Keratinocyte (primary cell): ENCODE data around the gene POLR2J3. TPM values are rescaled to one million over a fixed set of nuclear protein-coding genes. Genes with fewer than 3 reads are reported as not detected.
"Not testable (repeated sequence)": the region's sequence is repeated elsewhere in the genome, so short reads cannot be mapped to it uniquely, and the experiment has no call there.

Experiments used
- DNase-seq: peaks from one replicate; pipeline ENCODE4 v3.0.0-alpha.2; 2011; ENCODE audit warnings: low read depth, missing footprints, low spot score
- FAIRE-seq: peaks from 2 replicates; lab custom pipeline; 2011; peaks lifted over from hg19 to GRCh38; lab: Jason Lieb, UNC
- H2AFZ ChIP-seq: 2 replicates; pipeline ENCODE4 v1.6.0; 2012; ENCODE audit warnings: low read length, control low read depth, inconsistent platforms; ENCODE audit not compliant: control insufficient read depth
- H3K27ac ChIP-seq: 2 replicates; pipeline ENCODE4 v1.5.1; 2011; ENCODE audit warnings: low read length; ENCODE audit not compliant: control insufficient read depth, insufficient read depth
- H3K27me3 ChIP-seq: 3 replicates; pipeline ENCODE4 v1.6.0; 2011; ENCODE audit warnings: low read length; ENCODE audit not compliant: control insufficient read depth, insufficient read depth; ENCODE audit errors: extremely low read depth
- H3K36me3 ChIP-seq, 2 experiments: 2 replicates in 1 of 2; 3 replicates in 1 of 2; pipeline ENCODE4 v1.5.1; 2011; ENCODE audit warnings: low read length in 2 of 2, mild to moderate bottlenecking in 1 of 2; ENCODE audit not compliant: control insufficient read depth in 2 of 2, insufficient read depth in 2 of 2; ENCODE audit errors: extremely low read depth in 1 of 2
- H3K4me1 ChIP-seq: 3 replicates; pipeline ENCODE4 v1.5.1; 2011; ENCODE audit warnings: low read length; ENCODE audit not compliant: control insufficient read depth, insufficient read depth; ENCODE audit errors: extremely low read depth
- H3K4me2 ChIP-seq: 3 replicates; pipeline ENCODE4 v1.6.0; 2011; ENCODE audit warnings: low read depth, low read length; ENCODE audit not compliant: control insufficient read depth, insufficient read depth; ENCODE audit errors: extremely low read depth
- H3K4me3 ChIP-seq, 3 experiments: fragments of 200-600 bp in 1 of 3; sonication (generic) in 1 of 3; 2 replicates in 2 of 3; 3 replicates in 1 of 3; pipeline ENCODE4 v1.5.1; 2011 to 2016; ENCODE audit warnings: low read length in 3 of 3, mild to moderate bottlenecking in 3 of 3, control low read depth in 2 of 3, inconsistent platforms in 1 of 3, low read depth in 1 of 3, mixed read lengths in 1 of 3, mixed run types in 1 of 3, moderate library complexity in 1 of 3; ENCODE audit not compliant: control insufficient read depth in 2 of 3, insufficient read depth in 2 of 3; ENCODE audit errors: extremely low read depth in 1 of 3
- H3K79me2 ChIP-seq: 2 replicates; pipeline ENCODE4 v1.6.0; 2012; ENCODE audit warnings: low read length; ENCODE audit not compliant: control insufficient read depth, insufficient read depth
- H3K9ac ChIP-seq: 3 replicates; pipeline ENCODE4 v1.6.0; 2011; ENCODE audit warnings: low read length; ENCODE audit not compliant: control insufficient read depth, insufficient read depth; ENCODE audit errors: extremely low read depth
- H3K9me1 ChIP-seq: 3 replicates; pipeline ENCODE4 v1.6.0; 2011; ENCODE audit warnings: low read length; ENCODE audit not compliant: control insufficient read depth, insufficient read depth; ENCODE audit errors: extremely low read depth
- H3K9me3 ChIP-seq: 2 replicates; pipeline ENCODE4 v1.5.1; 2012; ENCODE audit warnings: low read depth, low read length; ENCODE audit not compliant: control insufficient read depth
- H4K20me1 ChIP-seq: 3 replicates; pipeline ENCODE4 v1.6.0; 2011; ENCODE audit warnings: low read length; ENCODE audit not compliant: control insufficient read depth, insufficient read depth; ENCODE audit errors: extremely low read depth
- dilution Hi-C: fragments of 300-500 bp; cut with MboI; formaldehyde crosslinking; loops from one replicate; pipeline ENCODE4 v1.7.0; 2020; ENCODE audit warnings: low sequenced_read_pairs; ENCODE audit not compliant: extremely low pct_ligation_motif_present
- polyA plus RNA-seq, 5 experiments: library from polyadenylated mRNA; depleted of rRNA in 3 of 5; stranded (reverse) in 3 of 5; stranded (forward) in 1 of 5; unstranded in 1 of 5; fragments of >200 nt; gene quantifications; 1 replicate in 1 of 5; 2 replicates in 3 of 5; 3 replicates in 1 of 5; pipeline versions ENCODE4 v1.2.1 to v1.2.3, GENCODE V29; 2011 to 2012; ENCODE audit warnings: missing spikeins in 2 of 5, low read depth in 1 of 5, low replicate concordance in 1 of 5

The POLR2J3 gene
- polyA plus RNA-seq, 1 donor (not counting 4 experiments of a cell fraction or from before 2014, with no cell fraction given), result 93.6 TPM

GRCh38 chr7:102614873-102615272 is 42.5 kb upstream of the POLR2J3 start:
- H3K27ac ChIP-seq, H3K4me2 ChIP-seq, H3K4me3 ChIP-seq, H3K4me1 ChIP-seq, H3K27me3 ChIP-seq, H3K9ac ChIP-seq, H3K36me3 ChIP-seq, DNase-seq, H3K79me2 ChIP-seq, H3K9me3 ChIP-seq, H2AFZ ChIP-seq, dilution Hi-C loops, H4K20me1 ChIP-seq, H3K9me1 ChIP-seq, FAIRE-seq: not testable (repeated sequence)

- dilution Hi-C loops, H3K9me1 ChIP-seq, H2AFZ ChIP-seq, H4K20me1 ChIP-seq, H3K4me3 ChIP-seq, H3K27ac ChIP-seq, DNase-seq, H3K36me3 ChIP-seq, H3K9me3 ChIP-seq, H3K9ac ChIP-seq, H3K4me1 ChIP-seq, H3K27me3 ChIP-seq, H3K4me2 ChIP-seq, H3K79me2 ChIP-seq: not testable (repeated sequence)
- FAIRE-seq, result peak; percentile 73
Measured at GRCh38 chr7:102614346-102614697, 41.9 kb upstream of the POLR2J3 start.

GRCh38 chr7:102613575-102614345 is 41.4 kb upstream of the POLR2J3 start:
- H3K9ac ChIP-seq, H3K27me3 ChIP-seq, H2AFZ ChIP-seq, FAIRE-seq, H3K4me3 ChIP-seq, H3K36me3 ChIP-seq, H3K79me2 ChIP-seq, H3K4me2 ChIP-seq, H3K9me1 ChIP-seq, H4K20me1 ChIP-seq, DNase-seq, dilution Hi-C loops, H3K9me3 ChIP-seq, H3K4me1 ChIP-seq, H3K27ac ChIP-seq: not testable (repeated sequence)

GRCh38 chr7:102611675-102612325 is 39.4 kb upstream of the POLR2J3 start:
- FAIRE-seq, H3K79me2 ChIP-seq, H3K27ac ChIP-seq, DNase-seq, H3K36me3 ChIP-seq, H3K4me3 ChIP-seq, dilution Hi-C loops, H3K9me1 ChIP-seq, H3K27me3 ChIP-seq, H3K9ac ChIP-seq, H3K4me1 ChIP-seq, H2AFZ ChIP-seq, H3K9me3 ChIP-seq, H4K20me1 ChIP-seq, H3K4me2 ChIP-seq: not testable (repeated sequence)
